T-helper 1 cell treated with Interleukin-12 subunit alpha and Interleukin-12 subunit beta and Interleukin-4 antibody, amounts not matched to agents 30 μg/mL and 1 μg/mL, for 36 hours (primary cell): Measurements from ENCODE around the gene GAGE13.
"Not testable (repeated sequence)": the region's sequence is repeated elsewhere in the genome, so short reads cannot be mapped to it uniquely, and the experiment has no call there.

Source experiments
- H3K27ac Mint-ChIP-seq: one replicate; pipeline ENCODE4 v1.8.0; 2021; ENCODE audit warnings: mild to moderate bottlenecking, mixed read lengths
- H3K27me3 Mint-ChIP-seq: one replicate; pipeline ENCODE4 v1.8.0; 2021; ENCODE audit warnings: low read depth, mixed read lengths
- H3K36me3 Mint-ChIP-seq: one replicate; pipeline ENCODE4 v1.8.0; 2021; ENCODE audit warnings: low read depth, mixed read lengths
- H3K4me1 Mint-ChIP-seq: one replicate; pipeline ENCODE4 v1.8.0; 2021; ENCODE audit warnings: low read depth, mixed read lengths
- H3K4me3 Mint-ChIP-seq: one replicate; pipeline ENCODE4 v1.8.0; 2021; ENCODE audit warnings: mild to moderate bottlenecking, moderate library complexity, mixed read lengths
- H3K9me3 Mint-ChIP-seq: one replicate; pipeline ENCODE4 v1.8.0; 2021; ENCODE audit warnings: mixed read lengths

The GAGE13 gene, protein sequence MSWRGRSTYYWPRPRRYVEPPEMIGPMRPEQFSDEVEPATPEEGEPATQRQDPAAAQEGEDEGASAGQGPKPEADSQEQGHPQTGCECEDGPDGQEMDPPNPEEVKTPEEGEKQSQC

GRCh38 chrX:49331282-49331681 lies at the start of gene GAGE13:
Gene GAGE13, plus strand, starts transcription at chrX:49331582. Its CDS starts 1,156 bp downstream, at chrX:49332738.
- H3K27ac Mint-ChIP-seq, H3K9me3 Mint-ChIP-seq, H3K27me3 Mint-ChIP-seq, H3K36me3 Mint-ChIP-seq, H3K4me3 Mint-ChIP-seq, H3K4me1 Mint-ChIP-seq: not testable (repeated sequence)

GRCh38 chrX:49282647-49283011 lies 48.8 kb upstream of the GAGE13 start:
- H3K27ac Mint-ChIP-seq, result peak overlapping the region; percentile 3

GRCh38 chrX:49284212-49284611 lies 47.2 kb upstream of the GAGE13 start:
- H3K36me3 Mint-ChIP-seq, result peaks cover 15% of the 10 kb centered on the region
- no peaks in the 10 kb centered on the region for H3K9me3 Mint-ChIP-seq
- H3K27me3 Mint-ChIP-seq, result no peaks in the 10 kb centered on the region
- H3K4me3 Mint-ChIP-seq, result no peak overlapping the region
- H3K27ac Mint-ChIP-seq, result no peak overlapping the region
- peaks cover 20% of the 10 kb centered on the region for H3K4me1 Mint-ChIP-seq

More at GRCh38 chrX:49282647-49283011, 48.8 kb upstream of the GAGE13 start:
- Mint-ChIP-seq H3K27me3 (no peaks in the 10 kb centered on the region), H3K36me3 (peaks cover 14% of the 10 kb centered on the region), H3K4me1 (peaks cover 21% of the 10 kb centered on the region), H3K9me3 (no peaks in the 10 kb centered on the region), H3K4me3 (no peak overlapping the region)

DNA sequence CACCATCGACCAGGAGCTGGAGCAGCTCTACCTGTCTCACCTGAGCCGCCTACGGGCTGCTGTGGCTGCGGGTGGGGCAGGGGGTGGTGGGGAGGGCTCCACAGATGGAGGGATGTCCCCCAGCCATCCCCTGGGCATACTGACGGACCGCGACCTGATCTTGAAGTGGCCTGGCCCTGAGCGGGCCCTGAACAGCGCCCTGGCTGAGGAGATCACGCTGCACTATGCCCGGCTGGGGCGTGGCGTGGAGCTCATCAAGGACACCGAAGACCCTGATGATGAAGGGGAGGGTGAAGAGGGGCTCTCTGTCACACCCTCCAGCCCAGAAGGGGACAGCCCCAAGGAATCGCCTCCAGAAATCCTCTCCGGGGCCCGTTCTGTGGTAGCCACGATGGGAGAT lies 45.2 kb upstream of the GAGE13 start:
- Mint-ChIP-seq H3K4me1 (peaks cover 21% of the 10 kb centered on the region), H3K36me3 (peaks cover 12% of the 10 kb centered on the region), H3K9me3 (no peaks in the 10 kb centered on the region), H3K27ac (no peak overlapping the region), H3K4me3 (no peak overlapping the region), H3K27me3 (no peaks in the 10 kb centered on the region)

- Mint-ChIP-seq H3K27me3 (no peaks in the 10 kb centered on the region), H3K4me3 (no peak overlapping the region), H3K36me3 (peaks cover 12% of the 10 kb centered on the region), H3K27ac (no peak overlapping the region), H3K9me3 (no peaks in the 10 kb centered on the region), H3K4me1 (peaks cover 21% of the 10 kb centered on the region)
Observed at GRCh38 chrX:49286581-49286980, 44.8 kb upstream of the GAGE13 start.

DNA sequence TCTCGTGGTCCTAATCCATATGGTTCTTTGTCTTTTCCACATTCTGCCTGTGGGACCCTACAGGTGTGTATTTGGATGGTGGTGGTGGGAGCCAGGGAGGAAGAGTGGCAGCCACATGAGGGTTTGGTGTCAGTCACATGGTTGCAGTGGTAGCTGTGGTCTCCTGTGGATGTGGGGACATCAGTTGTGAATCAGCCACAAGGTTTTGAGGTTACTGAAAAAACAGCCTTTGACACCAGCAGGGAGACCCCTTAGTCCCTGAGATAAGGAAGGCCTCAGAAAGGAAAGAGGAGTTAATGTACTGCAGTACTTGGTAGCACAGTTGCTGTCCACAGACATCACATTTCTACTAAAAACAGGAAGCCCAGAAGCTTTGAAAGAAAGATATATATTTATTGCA lies 43.7 kb upstream of the GAGE13 start:
- Mint-ChIP-seq H3K36me3 (peaks cover 7% of the 10 kb centered on the region), H3K27ac (no peak overlapping the region), H3K9me3 (no peaks in the 10 kb centered on the region), H3K4me1 (peaks cover 25% of the 10 kb centered on the region), H3K4me3 (no peak overlapping the region), H3K27me3 (peaks cover 3% of the 10 kb centered on the region)

DNA sequence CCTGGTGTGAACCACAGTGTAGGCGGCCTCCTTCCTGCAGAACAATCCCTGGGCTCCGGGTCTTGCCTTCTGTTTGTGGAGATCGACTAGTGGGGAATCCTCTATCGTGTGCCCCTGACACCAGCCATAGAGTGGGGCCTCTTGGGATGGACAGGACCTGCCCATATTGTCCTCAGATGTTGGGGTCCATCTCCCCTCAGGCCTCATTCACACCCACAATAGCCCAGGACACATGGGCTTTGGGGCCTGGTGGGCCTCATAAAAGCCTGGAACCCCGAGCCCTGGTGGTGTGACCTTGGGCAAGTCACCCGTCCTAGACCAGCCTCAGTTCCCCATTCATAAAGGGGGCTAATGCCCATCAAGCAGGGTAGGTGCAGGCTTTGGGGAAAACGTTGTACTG lies 41.2 kb upstream of the GAGE13 start:
- Mint-ChIP-seq H3K36me3 (peaks cover 6% of the 10 kb centered on the region), H3K27ac (no peak overlapping the region), H3K4me1 (peaks cover 22% of the 10 kb centered on the region), H3K4me3 (no peak overlapping the region), H3K9me3 (no peaks in the 10 kb centered on the region), H3K27me3 (peaks cover 3% of the 10 kb centered on the region)

DNA sequence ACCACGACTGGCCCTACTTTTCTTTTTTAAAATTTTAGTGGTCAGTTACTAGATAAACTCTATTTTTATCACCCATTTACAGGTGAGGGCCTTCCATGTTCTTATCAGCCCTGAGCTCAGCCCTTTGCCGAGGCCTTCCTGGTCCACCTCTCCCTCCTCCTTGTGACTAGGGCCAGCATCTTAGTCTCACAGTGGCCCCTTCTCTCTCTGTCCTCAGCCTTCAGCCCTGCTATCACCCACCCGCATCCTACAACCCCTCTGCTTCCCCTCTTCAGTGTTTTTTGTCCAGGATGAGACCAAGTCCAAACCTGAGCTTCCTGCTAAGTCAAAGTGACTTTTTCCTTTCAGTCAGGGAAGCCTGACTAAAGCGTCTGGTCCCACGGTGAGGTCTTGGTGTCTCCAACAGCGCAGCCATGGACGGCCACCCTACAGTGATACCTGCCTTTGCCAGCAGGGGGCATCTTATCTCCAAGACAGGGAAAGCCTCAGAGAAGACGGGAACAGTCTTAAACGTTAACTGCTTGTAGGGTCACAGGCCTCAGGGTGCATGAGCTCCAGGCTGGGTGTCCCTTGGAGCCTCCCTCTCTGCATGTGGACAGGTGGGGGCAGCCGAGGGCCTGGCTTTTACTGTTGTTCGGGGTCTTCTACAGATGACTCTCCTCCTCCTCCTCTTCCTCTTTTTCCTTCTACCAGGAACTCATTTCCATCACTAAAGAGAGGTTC lies 39.6 kb upstream of the GAGE13 start:
- H3K9me3 Mint-ChIP-seq, result no peaks in the 10 kb centered on the region
- H3K4me1 Mint-ChIP-seq, result peaks cover 22% of the 10 kb centered on the region
- H3K27ac Mint-ChIP-seq, result peak overlapping the region; percentile 52
- H3K4me3 Mint-ChIP-seq, result no peak overlapping the region
- peaks cover 6% of the 10 kb centered on the region for H3K36me3 Mint-ChIP-seq
- H3K27me3 Mint-ChIP-seq, result peaks cover 15% of the 10 kb centered on the region

DNA sequence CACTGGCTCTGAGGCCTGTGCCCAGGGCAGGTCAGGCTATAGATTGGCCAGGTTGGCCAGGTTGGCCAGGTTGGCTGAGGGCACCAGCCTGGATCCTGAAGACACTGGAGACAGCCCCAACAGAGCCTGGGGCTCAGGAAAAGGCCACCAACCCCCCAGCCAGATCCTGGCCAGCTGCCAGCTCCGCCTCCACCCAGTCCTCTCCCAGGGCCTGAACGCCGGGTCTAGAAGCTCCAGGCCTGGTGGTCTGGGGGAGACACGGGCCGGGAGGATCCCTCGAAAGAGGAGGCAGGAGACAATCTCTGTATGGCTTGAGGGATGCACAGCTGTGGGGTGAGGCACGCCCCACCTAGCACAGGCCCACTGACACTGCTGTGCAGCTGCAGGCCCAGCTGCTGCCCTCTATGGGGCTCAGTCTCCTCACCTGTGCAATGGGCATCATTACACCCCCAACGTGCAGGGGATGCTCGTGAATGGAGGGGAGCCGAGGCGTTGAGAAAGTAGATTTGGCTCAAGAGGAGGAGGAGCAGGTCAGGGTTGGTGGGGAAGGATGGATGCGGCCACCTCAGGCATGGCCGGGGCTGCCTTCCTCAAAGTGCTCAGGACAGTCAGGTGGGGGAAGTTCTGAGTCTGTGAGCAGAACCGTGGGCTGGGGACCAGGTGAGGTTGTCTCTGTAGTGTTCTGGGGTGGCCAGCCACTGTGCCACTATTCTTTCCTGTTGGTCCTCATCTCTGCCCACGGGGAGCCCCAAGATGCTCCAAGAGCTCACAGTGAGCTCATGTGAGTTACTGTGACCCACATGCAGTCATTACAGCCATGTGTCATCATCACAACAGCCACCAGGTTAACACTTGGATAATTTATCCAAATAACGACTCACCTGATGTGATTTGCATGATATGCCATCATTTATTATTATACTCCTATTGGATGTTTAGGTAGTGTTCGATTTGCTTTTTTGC lies 38.7 kb upstream of the GAGE13 start:
- no peak overlapping the region for H3K4me3 Mint-ChIP-seq
- peaks cover 17% of the 10 kb centered on the region for H3K27me3 Mint-ChIP-seq
- H3K4me1 Mint-ChIP-seq, result peaks cover 16% of the 10 kb centered on the region
- H3K9me3 Mint-ChIP-seq, result no peaks in the 10 kb centered on the region
- H3K36me3 Mint-ChIP-seq, result peaks cover 6% of the 10 kb centered on the region
- peak overlapping the region; percentile 52 for H3K27ac Mint-ChIP-seq

- H3K27me3 Mint-ChIP-seq, result peaks cover 25% of the 10 kb centered on the region
- not testable (repeated sequence) for H3K4me3 Mint-ChIP-seq, H3K9me3 Mint-ChIP-seq, H3K4me1 Mint-ChIP-seq, H3K27ac Mint-ChIP-seq, H3K36me3 Mint-ChIP-seq
Observed at GRCh38 chrX:49299293-49299692, 32.1 kb upstream of the GAGE13 start.

DNA sequence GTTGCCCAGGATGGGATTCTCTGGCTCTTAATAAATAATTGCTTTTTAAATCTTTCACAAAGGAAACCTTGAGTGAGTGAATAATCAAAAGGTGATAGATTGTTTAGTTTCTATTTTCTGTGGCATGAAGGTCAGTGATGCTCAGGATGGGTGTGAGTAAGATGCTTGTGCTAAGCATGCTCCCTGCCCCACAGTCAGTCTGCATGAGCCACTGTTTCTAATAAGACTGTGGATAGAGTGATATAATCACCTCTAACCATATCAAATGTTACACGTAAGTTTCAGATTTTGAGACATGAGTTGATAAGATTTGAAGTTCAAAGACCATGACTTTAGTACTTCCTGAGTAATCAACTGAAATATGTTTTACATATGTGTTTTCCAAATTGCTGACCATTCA lies 30.7 kb upstream of the GAGE13 start:
- peaks cover 24% of the 10 kb centered on the region for H3K27me3 Mint-ChIP-seq
- H3K36me3 Mint-ChIP-seq, result no peaks in the 10 kb centered on the region
- no peak overlapping the region for H3K27ac Mint-ChIP-seq
- H3K9me3 Mint-ChIP-seq, result no peaks in the 10 kb centered on the region
- H3K4me1 Mint-ChIP-seq, result no peaks in the 10 kb centered on the region
- no peak overlapping the region for H3K4me3 Mint-ChIP-seq

DNA sequence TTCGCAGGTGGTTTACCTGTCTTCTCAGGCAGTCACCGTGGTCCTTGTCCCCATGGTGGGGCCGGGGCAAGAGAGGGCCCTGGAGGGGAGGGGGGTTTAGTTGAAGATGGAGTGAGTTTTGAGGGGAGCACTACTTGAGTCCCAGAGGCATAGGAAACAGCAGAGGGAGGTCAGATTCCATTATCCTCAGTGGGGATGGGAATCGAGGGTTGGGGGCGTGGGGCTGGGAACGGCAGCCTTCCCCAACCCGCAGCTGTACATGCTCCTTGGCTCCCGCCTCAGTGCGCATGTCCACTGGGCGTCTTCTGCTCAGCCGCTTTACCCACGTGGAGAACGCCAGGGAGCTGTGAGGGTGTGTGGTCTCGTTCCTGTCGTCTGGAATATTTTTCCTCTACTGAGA lies 28.0 kb upstream of the GAGE13 start, which contains the start of gene GAGE10:
GAGE10 (plus strand) TSS at position 301 of the 400 bp plus-strand sequence. CDS start 1,214 bp downstream, outside the sequence.
- H3K36me3 Mint-ChIP-seq, result no peaks in the 10 kb centered on the region
- H3K9me3 Mint-ChIP-seq, result no peaks in the 10 kb centered on the region
- no peak within 1 kb of the TSS for H3K27ac Mint-ChIP-seq
- no peak within 1 kb of the TSS for H3K4me3 Mint-ChIP-seq
- peaks cover 22% of the 10 kb centered on the region for H3K27me3 Mint-ChIP-seq
- no peaks in the 10 kb centered on the region for H3K4me1 Mint-ChIP-seq

DNA sequence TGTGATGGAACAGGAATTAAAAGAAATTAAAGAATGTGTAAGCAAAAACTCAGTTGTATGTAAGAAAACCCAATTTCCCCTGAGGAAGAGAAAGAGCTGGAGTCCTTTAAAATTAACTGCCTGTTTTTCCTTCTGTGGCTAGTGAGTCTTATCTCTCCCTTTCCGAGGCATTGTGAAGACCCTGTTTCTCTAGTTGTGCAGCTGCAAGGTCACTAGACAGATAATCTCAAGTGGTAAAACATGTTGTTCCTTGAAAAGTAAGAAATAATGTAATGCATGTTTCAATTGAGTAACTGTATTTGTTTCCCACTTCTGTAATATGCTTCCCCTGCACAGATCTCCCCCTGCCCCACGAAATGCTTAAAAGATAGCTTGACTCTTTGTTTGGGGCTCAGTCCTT lies 23.6 kb upstream of the GAGE13 start:
- H3K27ac Mint-ChIP-seq, result not testable (repeated sequence)

GRCh38 chrX:49308604-49309269 lies 22.6 kb upstream of the GAGE13 start:
- Mint-ChIP-seq H3K27ac (peak overlapping the region; percentile 71), H3K4me1 (peaks cover 16% of the 10 kb centered on the region), H3K36me3 (no peaks in the 10 kb centered on the region), H3K4me3 (peak overlapping the region; percentile 82), H3K27me3 (peaks cover 37% of the 10 kb centered on the region), H3K9me3 (no peaks in the 10 kb centered on the region)

More for the DNA sequence above, 23.6 kb upstream of the GAGE13 start:
- H3K36me3 Mint-ChIP-seq, H3K9me3 Mint-ChIP-seq, H3K4me3 Mint-ChIP-seq: not testable (repeated sequence)
- Mint-ChIP-seq H3K4me1 (peaks cover 16% of the 10 kb centered on the region), H3K27me3 (peaks cover 37% of the 10 kb centered on the region)
